Activated CD4-positive, alpha-beta T cell treated with anti-CD3 and anti-CD28 coated beads, Interleukin-2, amount 50 U/mL, for 24 hours (primary cell): ENCODE results near the gene GLB1L3.
"Not testable (repeated sequence)": the region's sequence is repeated elsewhere in the genome, so short reads cannot be mapped to it uniquely, and the experiment has no call there.

Experiments
- DNase-seq, 2 donors: peaks; one replicate each; pipeline ENCODE4 v3.0.0-alpha.2; 2020; ENCODE audit warnings: low read depth in 1 of 2, low spot score in 1 of 2

GLB1L3 gene

DNA sequence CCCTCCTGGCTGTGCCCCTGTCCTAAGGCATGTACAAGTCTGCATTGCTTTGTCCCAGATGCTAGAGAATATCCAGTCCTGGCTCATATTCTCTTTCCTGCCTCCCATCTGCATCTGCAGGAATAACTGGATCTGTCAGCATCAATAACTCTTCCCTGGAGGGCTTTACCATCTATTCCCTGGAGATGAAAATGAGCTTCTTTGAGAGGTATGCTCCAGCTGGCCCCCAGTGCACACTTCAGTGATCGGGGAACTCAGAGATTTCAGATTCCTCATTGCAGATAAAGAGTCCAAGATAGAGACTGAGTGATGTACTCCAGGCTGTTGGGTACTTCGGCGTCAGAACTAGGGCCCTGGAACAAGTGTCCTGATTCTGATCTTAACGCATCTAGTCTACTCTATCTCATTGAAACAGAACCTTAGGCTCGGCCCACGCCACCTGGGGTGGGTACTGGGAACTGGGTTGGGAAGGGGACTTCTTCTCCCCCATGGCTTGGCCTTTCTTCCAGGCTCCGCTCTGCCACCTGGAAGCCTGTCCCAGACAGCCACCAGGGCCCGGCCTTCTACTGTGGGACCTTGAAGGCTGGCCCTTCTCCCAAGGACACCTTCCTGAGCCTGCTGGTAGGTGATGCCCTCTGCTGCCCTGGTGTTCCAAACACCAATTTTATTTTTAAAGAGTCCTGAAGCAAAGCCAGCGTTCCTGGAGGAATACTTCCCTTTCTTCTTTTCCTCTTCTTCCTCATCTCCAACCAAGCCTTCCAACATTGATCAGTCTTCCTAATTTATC, 37.8 kb downstream of the GLB1L3 start:
- DNase-seq = no peak

DNA sequence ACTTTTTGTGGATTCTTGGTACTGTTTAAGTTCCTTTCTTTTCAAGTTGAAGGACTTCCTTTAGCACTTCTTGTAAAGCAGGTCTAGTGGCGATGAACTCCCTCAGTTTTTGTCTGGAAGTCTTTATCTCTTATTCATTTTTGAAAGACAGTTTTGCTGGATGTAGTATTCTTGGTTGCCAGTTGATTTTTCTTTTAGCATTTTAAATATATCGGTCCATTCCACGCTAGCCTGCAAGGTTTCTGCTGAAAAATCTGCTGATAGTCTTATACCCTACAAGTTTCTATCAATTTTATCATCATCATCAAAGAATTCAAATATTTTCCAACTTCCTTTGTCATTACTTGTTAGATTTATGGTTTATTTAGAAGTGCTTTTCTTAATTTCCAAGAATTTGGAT, 40.9 kb downstream of the GLB1L3 start:
- DNase-seq = no peak

DNA sequence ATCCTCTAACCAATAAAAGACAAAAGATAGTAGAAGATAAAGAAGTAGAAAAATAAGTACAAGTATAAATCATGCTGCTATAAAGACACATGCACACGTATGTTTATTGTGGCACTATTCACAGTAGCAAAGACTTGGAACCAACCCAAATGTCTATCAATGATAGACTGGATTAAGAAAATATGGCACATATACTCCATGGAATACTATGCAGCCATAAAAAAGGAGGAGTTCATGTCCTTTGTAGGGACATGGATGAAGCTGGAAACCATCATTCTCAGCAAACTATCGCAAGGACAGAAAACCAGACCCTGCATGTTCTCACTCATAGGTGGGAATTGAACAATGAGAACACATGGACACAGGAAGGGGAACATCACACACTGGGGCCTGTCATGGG, 45.2 kb downstream of the GLB1L3 start:
- DNase-seq = not testable (repeated sequence)

DNA sequence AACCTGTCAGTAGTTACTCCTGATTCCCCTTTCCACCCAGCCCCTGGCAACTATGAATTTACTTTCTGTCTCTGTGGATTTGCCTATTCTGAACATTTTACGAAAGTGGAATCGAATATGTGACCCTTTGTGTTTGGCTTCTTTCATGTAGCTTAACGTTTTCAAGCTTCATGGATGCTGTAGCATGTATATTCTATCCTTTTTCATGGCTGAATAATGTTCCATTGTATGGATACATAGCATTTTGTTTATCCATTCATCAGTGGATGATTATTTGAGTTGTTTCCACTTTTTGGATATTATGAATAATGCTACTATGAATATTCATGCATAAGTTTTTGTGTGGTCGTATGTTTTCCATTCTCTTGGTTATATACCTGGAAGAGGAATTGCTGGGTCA, 46.4 kb downstream of the GLB1L3 start:
- DNase-seq = no peak

DNA sequence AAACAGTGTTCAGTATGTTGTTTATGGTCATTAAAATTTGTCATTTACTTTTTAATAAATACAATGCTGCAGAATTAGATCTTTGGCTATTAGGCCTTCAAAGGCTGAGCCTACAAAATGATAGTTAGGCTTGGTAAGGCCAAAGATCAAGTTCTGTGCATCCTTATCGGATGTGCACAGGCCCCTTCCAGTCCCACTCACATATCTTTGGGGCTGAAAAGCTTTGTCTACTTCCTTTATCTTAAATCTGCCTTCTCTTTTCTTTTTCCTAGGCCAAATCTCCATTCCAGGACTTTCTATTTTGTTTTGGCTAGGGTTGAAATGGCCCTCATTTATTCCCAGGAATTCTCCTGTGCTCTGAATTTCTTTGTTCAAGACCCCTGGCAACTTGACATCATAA, 52.3 kb downstream of the GLB1L3 start:
- DNase-seq = no peak

DNA sequence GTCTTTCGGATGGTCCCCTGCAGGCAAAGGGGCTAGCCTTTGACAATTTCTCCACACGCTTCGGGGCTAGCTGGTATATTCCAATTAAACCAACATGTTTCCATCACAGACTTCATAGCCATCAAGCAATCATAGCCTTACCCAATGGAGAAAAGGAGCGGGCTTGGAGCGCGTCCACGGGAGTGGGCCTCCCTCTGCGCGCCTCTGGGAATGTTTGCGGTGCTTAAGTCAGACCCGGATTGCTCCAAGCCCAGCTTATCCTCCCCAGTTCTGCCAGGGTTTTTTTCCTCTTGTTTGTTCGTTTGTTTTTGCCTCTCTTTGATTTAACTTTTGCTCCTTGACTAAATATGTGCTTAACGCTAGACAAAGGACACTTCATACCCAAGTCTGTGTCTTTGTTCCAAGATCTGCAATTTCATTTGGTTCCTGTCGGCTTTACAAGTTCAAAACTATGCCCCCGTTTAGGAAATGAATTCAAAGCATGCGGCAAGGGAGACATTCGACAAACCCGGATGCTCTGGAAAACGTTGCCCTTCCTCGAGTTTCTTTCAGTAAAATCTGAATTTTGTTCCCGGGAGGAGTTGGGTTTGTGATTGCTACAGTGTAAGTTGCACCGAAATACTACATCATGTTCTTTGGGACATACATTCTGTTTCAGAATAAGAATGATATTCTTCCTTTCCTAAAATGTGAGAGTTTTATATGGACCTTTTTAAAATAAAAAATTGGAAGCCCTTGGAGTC, 54.6 kb downstream of the GLB1L3 start:
- DNase-seq = no peak

DNA sequence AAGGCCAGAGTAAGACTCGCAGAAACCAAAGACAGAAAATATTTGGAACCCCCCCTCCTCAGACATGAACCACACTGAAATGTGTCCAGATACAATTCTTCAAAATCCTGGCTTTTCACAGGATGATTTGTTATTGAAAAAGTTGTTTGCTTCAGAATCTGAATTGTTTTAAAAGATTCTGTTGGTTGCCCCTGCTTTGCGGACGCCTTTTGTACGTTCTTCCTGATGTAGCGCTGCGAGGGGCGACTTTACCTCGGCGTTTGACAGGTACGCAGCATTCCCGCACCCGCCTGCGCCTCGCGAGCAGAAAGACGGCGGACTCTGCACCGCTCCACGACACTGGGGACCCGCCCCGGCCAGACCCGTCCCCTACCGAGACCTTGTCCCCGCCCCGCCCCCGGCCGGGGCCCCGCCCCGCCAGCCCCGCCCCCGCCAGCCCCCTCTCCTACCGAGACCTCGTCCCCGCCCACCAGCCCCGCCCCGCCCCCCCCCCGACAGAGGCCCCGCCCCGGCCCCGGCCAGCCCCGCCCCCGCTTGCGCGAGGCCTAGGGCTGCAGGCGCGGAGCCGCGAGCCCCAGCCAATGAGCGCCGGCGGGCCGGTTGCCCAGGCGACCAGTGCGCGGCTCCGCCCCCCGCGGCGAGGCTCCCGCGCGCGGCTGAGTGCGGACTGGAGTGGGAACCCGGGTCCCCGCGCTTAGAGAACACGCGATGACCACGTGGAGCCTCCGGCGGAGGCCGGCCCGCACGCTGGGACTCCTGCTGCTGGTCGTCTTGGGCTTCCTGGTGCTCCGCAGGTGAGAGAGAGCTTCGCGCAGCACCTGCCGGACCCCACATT, 55.4 kb downstream of the GLB1L3 start, which contains the start of gene GLB1L2:
Gene GLB1L2 (plus strand): TSS at position 635 of the 835 bp plus-strand sequence. CDS start 74 bp downstream, at position 709.
- peak; percentile 53 to 69 for DNase-seq

DNA sequence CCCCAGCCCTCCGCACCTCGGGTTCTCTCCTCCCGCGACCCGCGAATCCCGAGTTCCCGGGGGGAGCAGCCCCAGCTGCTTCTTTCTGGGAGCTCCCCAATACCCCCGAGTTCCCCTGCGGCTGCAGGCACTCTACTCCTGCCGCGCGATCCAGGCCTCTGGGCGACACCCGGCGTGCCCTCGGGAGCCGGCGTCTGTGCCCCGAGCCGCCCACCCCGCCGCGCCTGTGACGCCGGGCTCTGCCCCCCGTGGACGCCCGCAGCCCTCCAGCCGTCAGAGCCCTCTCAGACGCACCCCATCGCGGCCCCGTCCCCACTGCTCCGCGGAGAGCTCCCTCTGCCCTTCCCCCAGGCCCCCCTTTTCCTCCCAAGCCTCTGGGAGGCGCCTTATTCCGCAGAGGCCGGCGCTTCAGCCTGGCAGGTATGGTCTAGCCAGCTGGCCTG, 56.0 kb downstream of the GLB1L3 start:
- peak in 1 of 2 donors; percentile 4 for DNase-seq

DNA sequence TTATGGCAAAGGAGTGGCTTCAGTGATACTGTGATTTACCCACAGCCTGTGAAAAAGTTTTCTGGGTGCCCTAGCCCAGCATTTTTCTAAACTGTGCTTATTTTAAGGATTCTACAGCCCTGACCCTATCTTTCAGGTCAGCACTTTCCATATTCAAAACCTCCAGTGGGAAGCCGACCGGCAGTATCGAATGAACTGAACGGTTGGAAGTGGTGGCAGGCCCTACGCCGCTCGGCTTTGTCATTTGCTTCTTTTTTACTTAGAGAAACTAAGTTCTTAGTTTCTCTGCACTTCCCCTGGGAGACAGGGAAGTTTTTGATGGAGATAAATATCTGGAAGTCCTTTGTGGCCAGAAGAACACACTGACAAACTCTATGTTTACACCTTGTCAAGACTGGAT, 56.6 kb downstream of the GLB1L3 start:
- DNase-seq = no peak

DNA sequence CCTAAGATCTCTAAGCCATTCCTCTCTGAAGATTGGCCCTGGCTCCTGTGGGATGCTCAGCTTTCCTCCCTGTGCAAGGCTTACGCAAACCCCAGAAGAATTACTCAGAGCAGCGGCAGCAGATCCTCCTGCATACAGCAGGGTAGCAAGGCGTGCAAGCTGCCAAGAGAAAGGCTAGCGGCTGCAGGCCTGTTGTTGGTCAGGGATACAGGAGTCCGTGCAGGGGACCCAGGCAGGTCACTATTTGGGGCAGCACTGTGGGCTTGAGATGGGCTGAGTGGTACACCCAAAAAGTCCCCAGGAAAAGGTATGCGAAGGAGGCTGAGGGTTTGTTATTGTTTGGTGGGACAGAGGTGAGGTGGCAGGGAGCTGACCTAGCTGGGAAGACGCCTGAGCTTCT, 57.1 kb downstream of the GLB1L3 start:
- no peak for DNase-seq

DNA sequence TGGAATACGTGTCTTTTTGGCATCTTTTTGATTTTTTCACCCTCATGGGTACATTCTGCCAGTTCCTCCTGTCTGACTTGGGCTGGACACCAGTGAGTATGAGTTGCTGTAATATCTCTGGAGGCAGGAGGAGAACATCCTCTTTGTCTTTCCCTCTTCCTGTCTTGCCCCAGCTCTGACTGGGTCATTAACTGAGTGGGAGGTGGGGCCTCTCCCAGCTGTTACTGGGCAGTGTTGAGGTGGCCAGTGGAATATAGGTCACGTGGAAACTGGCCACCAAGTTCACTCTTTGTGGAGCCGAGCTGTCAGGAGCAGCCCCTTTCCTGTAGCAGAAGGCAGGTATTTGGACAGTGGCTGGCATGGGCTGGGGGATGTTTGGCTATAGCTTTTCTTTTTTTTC, 57.8 kb downstream of the GLB1L3 start:
- DNase-seq = no peak

DNA sequence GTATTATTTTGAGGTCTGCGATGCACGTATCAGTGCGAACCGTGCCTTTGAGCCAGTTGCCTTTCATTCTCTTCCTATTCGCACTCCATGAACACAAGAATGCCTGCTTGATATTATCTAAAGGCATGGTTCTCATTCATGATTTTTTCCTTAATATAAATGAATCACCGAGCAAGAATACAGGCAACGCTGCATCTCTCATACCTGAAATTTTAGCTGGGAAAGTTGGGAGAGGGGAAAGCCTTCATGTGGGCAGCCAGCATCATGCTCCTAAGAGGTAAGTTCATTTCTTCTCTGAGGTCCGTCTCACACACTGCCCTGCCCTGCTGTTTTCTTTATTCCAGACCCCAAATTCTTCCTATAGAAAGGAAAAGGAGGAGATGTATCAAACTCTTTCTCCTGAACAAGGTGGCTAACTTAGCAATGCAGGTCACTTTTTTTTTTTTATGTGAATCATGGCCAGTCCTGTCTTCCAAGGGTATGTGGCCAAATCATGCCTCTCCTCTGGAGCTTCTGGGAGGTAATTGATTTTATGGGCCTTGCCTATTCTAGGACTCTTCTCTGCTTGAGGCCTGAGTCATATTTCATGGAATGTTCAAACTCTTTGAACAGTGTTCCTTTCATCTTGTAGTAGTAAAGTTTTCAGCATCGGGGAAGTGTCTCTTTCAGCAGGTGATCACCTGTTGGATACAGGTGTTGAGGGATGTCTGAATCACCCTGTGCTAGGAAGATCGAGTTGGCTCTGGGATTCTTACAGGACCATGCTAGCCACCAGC, 58.8 kb downstream of the GLB1L3 start:
- DNase-seq = no peak

DNA sequence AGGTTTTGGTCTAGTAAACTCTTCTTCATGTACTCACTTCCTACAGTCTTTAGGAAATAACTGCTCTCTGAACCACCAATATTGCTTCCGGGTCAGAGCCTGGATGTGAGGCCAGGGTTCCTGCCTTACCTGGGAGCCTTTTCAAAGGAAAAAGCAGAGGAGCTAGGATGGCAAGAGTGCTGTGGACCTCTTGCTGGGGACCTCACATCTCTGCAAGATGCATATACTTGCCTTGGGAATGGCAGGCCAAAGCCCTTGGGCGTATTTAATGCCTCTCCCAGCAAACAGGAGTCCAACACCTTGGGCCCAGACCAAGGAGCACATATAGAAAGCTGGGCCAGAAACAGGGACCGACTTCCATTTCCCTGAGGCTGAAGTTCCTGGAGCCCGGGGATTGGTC, 60.9 kb downstream of the GLB1L3 start:
- DNase-seq = no peak

DNA sequence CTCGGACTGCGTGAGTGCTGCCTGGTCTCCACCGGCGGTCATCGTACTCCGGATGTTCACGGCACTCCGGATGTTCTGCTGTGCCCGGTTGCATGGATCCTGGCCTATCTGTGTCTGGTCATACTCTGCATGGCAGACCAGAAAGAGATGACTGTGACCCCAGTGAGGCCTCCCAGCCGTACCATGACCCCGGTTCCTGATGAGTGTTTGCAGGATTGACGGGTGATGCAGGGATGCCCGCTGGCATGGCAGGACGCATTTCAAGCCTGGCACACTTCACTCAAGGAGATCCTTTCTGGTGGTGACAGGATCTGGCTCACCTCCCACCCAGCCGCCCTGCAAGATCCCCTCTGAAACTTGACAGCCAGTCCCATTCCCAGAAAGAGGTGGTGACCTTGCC, 61.9 kb downstream of the GLB1L3 start:
- DNase-seq = no peak

DNA sequence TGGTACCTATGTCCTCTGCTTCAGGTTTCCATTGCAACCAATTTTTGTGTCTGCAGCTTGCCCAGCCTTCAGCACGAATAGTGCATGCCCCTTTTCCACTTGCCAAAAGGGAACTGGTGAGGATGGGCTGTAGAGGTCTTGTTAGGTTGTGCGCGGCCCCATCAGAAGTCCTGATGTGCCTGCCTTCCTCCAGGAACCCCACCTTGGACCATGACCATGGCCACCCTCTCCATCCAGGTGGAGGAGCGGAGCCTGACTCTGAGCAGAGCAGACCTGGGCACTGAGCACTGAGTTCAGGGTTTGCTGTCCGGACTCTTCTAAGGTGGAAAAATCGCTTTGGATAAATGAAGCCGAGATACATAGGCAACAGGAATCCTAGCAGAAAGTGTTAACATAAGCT, 62.5 kb downstream of the GLB1L3 start:
- no peak for DNase-seq

DNA sequence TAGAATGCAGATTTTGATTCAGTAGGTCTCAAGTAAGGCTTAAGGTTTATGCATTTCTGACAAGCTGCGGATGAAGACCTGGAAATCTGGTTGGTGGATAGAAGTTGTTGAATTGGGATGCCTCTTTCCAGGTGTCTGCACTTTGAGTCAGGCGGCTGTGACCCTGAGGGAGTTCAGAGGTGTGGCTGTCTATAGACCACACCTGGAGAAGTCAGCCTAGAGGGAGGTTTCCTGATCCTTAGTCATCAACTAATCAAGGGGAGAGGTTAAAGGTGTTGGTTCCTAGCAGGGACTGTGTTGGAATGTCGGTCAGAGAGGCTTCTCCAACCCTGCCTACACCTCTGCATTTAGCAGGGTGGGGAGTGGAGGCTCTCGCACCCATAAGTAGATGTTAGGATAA, 63.6 kb downstream of the GLB1L3 start:
- DNase-seq = no peak

DNA sequence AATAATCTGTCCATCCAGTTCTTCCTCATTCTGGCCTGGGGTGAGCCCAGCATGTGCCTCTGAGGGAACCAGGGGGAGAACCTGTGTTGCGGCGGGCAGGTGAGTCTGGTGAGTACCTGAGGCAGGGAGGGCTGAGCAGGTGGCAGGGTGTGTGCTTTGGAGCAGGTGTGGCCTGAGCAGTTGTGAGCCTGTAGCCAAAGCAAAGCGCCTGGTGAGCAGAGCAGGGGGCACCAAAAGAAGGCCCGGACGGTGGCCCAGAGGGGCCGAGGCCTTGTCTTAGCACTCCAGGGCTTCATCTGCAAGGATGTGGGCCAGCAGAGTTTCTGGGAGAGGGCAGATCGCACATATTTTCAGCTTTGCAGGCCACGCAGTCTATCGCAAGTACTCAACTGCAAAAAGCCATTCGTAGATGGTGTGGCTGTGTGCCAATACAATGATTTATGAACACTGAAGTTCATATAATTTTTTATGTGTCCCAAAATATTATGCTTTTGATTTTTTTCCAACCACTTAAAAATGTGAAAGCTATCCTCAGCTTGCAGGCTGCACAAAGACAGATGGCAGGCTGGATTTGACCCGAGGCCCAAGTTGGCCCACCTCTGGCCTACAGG, 64.3 kb downstream of the GLB1L3 start:
- DNase-seq = no peak

DNA sequence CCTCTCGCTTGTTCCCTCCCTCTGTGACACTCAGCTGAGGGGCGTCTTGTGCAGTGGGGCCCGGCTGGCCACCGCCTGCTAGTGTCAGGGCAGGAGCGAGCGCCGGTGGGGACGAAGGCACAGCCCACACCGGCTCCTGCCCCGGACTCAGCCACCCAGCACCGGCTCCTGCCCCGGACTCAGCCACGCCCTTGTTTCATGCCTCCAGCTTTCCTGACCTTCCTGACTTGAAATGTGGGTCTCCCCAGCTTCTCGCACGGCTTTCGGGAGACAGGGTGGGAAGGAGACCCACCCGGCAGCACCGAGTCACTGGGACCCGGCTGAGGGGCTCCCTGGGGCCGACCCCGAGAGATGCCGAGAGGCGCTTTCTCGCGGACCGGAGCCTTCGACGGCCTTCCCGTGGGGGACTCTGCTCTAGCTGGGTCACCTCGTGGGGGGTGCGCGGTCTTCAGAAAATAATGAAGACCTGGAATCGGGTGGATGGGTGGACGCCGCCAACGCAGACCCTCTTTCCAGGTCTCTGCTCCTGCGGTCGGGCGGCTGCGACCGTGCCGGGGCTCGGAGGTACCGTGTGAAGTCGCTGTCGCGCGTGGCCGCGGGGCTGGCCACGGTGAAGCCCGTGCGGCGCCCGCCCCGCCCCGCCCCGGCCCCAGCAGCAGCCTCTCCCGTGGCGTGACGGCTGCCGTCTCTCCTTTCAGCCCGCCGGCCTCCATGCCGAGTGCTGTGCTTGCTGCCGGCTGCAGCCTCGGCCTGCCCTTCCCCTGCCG, 65.8 kb downstream of the GLB1L3 start:
- no peak for DNase-seq

DNA sequence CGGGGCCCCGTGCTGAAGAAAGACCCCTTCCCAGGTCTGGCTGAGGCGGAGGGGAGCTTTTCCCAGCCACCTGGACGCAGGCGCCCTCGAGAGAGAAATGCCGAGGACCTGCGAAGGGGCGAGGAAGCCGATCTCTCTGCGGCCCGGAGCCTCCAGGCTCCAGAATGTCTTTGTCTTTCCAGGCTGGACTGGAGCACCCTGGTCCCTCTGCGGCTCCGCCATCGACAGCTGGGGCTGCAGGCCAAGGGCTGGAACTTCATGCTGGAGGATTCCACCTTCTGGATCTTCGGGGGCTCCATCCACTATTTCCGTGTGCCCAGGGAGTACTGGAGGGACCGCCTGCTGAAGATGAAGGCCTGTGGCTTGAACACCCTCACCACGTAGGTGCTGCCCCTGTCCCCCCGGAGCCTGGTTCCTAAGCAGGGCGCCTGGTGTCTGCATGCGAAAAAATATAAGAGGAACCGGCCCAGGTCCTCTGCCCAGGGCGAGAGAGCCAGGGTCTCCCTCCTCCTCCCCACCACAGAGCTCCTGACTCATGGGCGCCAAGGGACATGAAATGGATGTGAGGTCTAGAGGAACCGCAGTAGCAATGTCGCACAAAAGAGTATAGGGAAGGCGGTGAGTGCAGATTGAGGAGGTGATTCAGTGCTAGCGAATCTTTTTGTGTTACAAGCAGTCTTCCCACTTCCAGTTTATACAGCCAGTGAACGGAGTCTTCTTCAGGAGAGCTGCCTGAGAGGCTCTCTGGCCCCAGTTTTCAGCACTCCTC, 66.6 kb downstream of the GLB1L3 start:
- no peak for DNase-seq
